H1 (cell line): Measurements from ENCODE around the gene ZNF385B. TPM values are rescaled to one million over a fixed set of nuclear protein-coding genes. Genes with fewer than 3 reads are reported as not detected.
A peak's percentile ranks its signal among the peaks of the same experiment; 100 is the strongest.

Source experiments
- CTCF ChIA-PET: fragments of 300-600 bp; sonication (Branson Sonifier 250); formaldehyde crosslinking; loops from one replicate; lab custom pipeline; 2021; ENCODE audit not compliant: partially characterized antibody; lab: Charles Lee
- POLR2A ChIA-PET: fragments of 300-600 bp; sonication (Branson Sonifier 250); formaldehyde crosslinking; loops from one replicate; lab custom pipeline; 2021; ENCODE audit warnings: inconsistent platforms; ENCODE audit not compliant: partially characterized antibody; lab: Charles Lee
- DNase-seq, 2 experiments: peaks; one replicate each; pipeline versions ENCODE4 v3.0.0 to v3.0.0-alpha.2; 2010 to 2022; ENCODE audit warnings: low spot score in 2 of 2, low read depth in 1 of 2, mixed read lengths in 1 of 2
- FAIRE-seq: peaks from 2 replicates; lab custom pipeline; 2011; peaks lifted over from hg19 to GRCh38; lab: Jason Lieb, UNC
- H2AFZ ChIP-seq: 2 replicates; pipeline ENCODE4 v1.8.1; 2012; ENCODE audit warnings: low read length, inconsistent platforms
- H2AK5ac ChIP-seq: 2 replicates; pipeline ENCODE4 v1.6.1; 2013; ENCODE audit warnings: low read depth, low read length
- H2BK120ac ChIP-seq: replicated peaks from 2 replicates; pipeline ENCODE3; 2013; ENCODE audit warnings: low read depth, low read length, inconsistent platforms
- H2BK12ac ChIP-seq: 2 replicates; pipeline ENCODE4 v1.6.1; 2013; ENCODE audit warnings: low read depth, low read length
- H2BK15ac ChIP-seq: 2 replicates; pipeline ENCODE4 v1.6.1; 2013; ENCODE audit warnings: low read length
- H2BK20ac ChIP-seq: 2 replicates; pipeline ENCODE4 v1.6.1; 2013; ENCODE audit warnings: low read length
- H2BK5ac ChIP-seq: 2 replicates; pipeline ENCODE4 v1.6.1; 2013; ENCODE audit warnings: low read depth, low read length
- H3K14ac ChIP-seq: 2 replicates; pipeline ENCODE4 v1.6.1; 2013; ENCODE audit warnings: inconsistent platforms; ENCODE audit not compliant: insufficient read length
- H3K18ac ChIP-seq: 2 replicates; pipeline ENCODE4 v1.6.1; 2013; ENCODE audit warnings: low read length; ENCODE audit errors: extremely low read depth
- H3K23ac ChIP-seq: 2 replicates; pipeline ENCODE4 v1.6.1; 2013; ENCODE audit warnings: inconsistent platforms; ENCODE audit not compliant: insufficient read length
- H3K23me2 ChIP-seq: 2 replicates; pipeline ENCODE4 v1.6.1; 2013; ENCODE audit warnings: low read depth, low read length
- H3K27ac ChIP-seq: 2 replicates; pipeline ENCODE4 v1.6.1; 2011; ENCODE audit warnings: low read depth, low read length, inconsistent platforms
- H3K27me3 ChIP-seq, 4 experiments: replicated peaks in 1 of 4; 1 replicate in 1 of 4; 2 replicates in 3 of 4; pipeline versions ENCODE4 v1.6.1 to v1.8.1; 2011 to 2013; ENCODE audit warnings: low read length in 3 of 4, mild to moderate bottlenecking in 3 of 4, inconsistent platforms in 2 of 4, mixed read lengths in 2 of 4, moderate library complexity in 1 of 4; ENCODE audit not compliant: control insufficient read depth in 3 of 4, insufficient read depth in 3 of 4; ENCODE audit errors: extremely low read depth in 1 of 4
- H3K36me3 ChIP-seq, 4 experiments: 2 replicates each; pipeline versions ENCODE4 v1.6.1 to v1.8.1; 2011 to 2013; ENCODE audit warnings: mild to moderate bottlenecking in 4 of 4, low read length in 3 of 4, moderate library complexity in 2 of 4, control low read depth in 1 of 4, inconsistent platforms in 1 of 4; ENCODE audit not compliant: insufficient read depth in 4 of 4, control insufficient read depth in 2 of 4
- H3K4ac ChIP-seq: replicated peaks from 2 replicates; pipeline ENCODE3; 2013; ENCODE audit warnings: low read length, low read depth, mixed read lengths, inconsistent platforms; ENCODE audit not compliant: insufficient read length
- H3K4me1 ChIP-seq, 4 experiments: replicated peaks in 1 of 4; 1 replicate in 1 of 4; 2 replicates in 3 of 4; pipeline versions ENCODE4 v1.6.1 to v1.8.1; 2011 to 2013; ENCODE audit warnings: low read length in 3 of 4, inconsistent platforms in 2 of 4, mixed read lengths in 1 of 4; ENCODE audit not compliant: insufficient read depth in 4 of 4, control insufficient read depth in 3 of 4
- H3K4me2 ChIP-seq, 2 experiments: 2 replicates each; pipeline versions ENCODE4 v1.6.1 to v1.8.1; 2011 to 2013; ENCODE audit warnings: low read depth in 2 of 2, low read length in 2 of 2, control low read depth in 1 of 2, inconsistent platforms in 1 of 2, mild to moderate bottlenecking in 1 of 2; ENCODE audit not compliant: insufficient read depth in 1 of 2
- H3K4me3 ChIP-seq, 4 experiments: fragments of 200-600, 300-600 bp in 1 of 4; sonication (generic), shearing (Covaris generic), sonication (Bioruptor Twin) in 1 of 4; 2 replicates each; pipeline versions ENCODE4 v1.5.1 to v1.8.1; 2011 to 2016; ENCODE audit warnings: low read length in 4 of 4, low read depth in 3 of 4, control low read depth in 2 of 4, inconsistent platforms in 2 of 4, mild to moderate bottlenecking in 2 of 4, mixed read lengths in 1 of 4, moderate library complexity in 1 of 4; ENCODE audit not compliant: insufficient read depth in 2 of 4; ENCODE audit errors: extremely low read depth in 1 of 4
- H3K56ac ChIP-seq: replicated peaks from 2 replicates; pipeline ENCODE3; 2013; ENCODE audit warnings: low read depth, mild to moderate bottlenecking, mixed read lengths, low read length, inconsistent platforms; ENCODE audit not compliant: insufficient read length
- H3K79me1 ChIP-seq: 2 replicates; pipeline ENCODE4 v1.6.1; 2013; ENCODE audit warnings: low read depth, low read length, control low read depth
- H3K79me2 ChIP-seq, 2 experiments: 2 replicates each; pipeline versions ENCODE4 v1.6.1 to v1.8.1; 2012 to 2013; ENCODE audit warnings: low read length in 2 of 2, mild to moderate bottlenecking in 2 of 2, inconsistent platforms in 1 of 2; ENCODE audit not compliant: insufficient read depth in 2 of 2, control insufficient read depth in 1 of 2
- H3K9ac ChIP-seq, 4 experiments: replicated peaks in 1 of 4; 1 replicate in 1 of 4; 2 replicates in 3 of 4; pipeline versions ENCODE4 v1.6.1 to v1.8.1; 2011 to 2013; ENCODE audit warnings: low read depth in 3 of 4, low read length in 3 of 4, control low read depth in 2 of 4, mild to moderate bottlenecking in 2 of 4, moderate library complexity in 2 of 4, inconsistent platforms in 1 of 4; ENCODE audit errors: extremely low read depth in 1 of 4
- H3K9me3 ChIP-seq, 2 experiments: 2 replicates each; pipeline versions ENCODE4 v1.6.1 to v1.8.1; 2012 to 2013; ENCODE audit warnings: mild to moderate bottlenecking in 2 of 2, moderate library complexity in 2 of 2, control low read depth in 1 of 2, inconsistent platforms in 1 of 2, low read depth in 1 of 2, low read length in 1 of 2, mixed read lengths in 1 of 2; ENCODE audit not compliant: insufficient read depth in 2 of 2
- H4K20me1 ChIP-seq, 2 experiments: replicated peaks in 1 of 2; 2 replicates each; pipeline versions ENCODE3 to v1.8.1; 2011 to 2013; ENCODE audit warnings: inconsistent platforms in 2 of 2, low read length in 2 of 2, mild to moderate bottlenecking in 1 of 2; ENCODE audit not compliant: insufficient read depth in 2 of 2, control insufficient read depth in 1 of 2
- H4K5ac ChIP-seq: 2 replicates; pipeline ENCODE4 v1.6.1; 2013; ENCODE audit warnings: low read length, low read depth, mixed read lengths, inconsistent platforms; ENCODE audit not compliant: insufficient read length
- H4K8ac ChIP-seq: 2 replicates; pipeline ENCODE4 v1.8.0; 2013; ENCODE audit warnings: mild to moderate bottlenecking, moderate library complexity, low read length, inconsistent platforms; ENCODE audit not compliant: insufficient read depth; ENCODE audit errors: extremely low read depth
- H4K91ac ChIP-seq: replicated peaks from 2 replicates; pipeline ENCODE3; 2013; ENCODE audit warnings: low read length, mixed read lengths, inconsistent platforms; ENCODE audit not compliant: insufficient read length
- KDM5A ChIP-seq: fragments of 200-600 bp; IDR thresholded peaks from 2 replicates; pipeline ENCODE4 v1.7.1; 2012; ENCODE audit warnings: mild to moderate bottlenecking, low read length, inconsistent platforms, mixed read lengths
- MAFK ChIP-seq: IDR thresholded peaks from 2 replicates; pipeline ENCODE4 v1.6.1; 2012; ENCODE audit warnings: low read depth, mild to moderate bottlenecking, improper control_type of control experiment, low read length
- RNF2 ChIP-seq: fragments of 200-900, 300-1000 bp; sonication (generic); IDR thresholded peaks from 2 replicates; pipeline ENCODE4 v1.7.1; 2016; ENCODE audit warnings: borderline replicate concordance, low read depth, mild to moderate bottlenecking, antibody characterized with exemption, low read length; ENCODE audit not compliant: poor library complexity, severe bottlenecking; ENCODE audit errors: missing control alignments
- RXRA ChIP-seq: IDR thresholded peaks from 2 replicates; pipeline ENCODE4 v1.6.1; 2011; ENCODE audit warnings: low read depth, mild to moderate bottlenecking, low read length, moderate library complexity; ENCODE audit not compliant: insufficient read depth
- TCF12 ChIP-seq: IDR thresholded peaks from 2 replicates; pipeline ENCODE4 v1.6.1; 2011; ENCODE audit warnings: low read depth, mild to moderate bottlenecking, low read length
- WGBS, 2 experiments: shearing (Covaris generic) in 1 of 2; methylation state at CpG; one replicate each; pipeline versions ENCODE4 v1.1.6 to v1.1.7; 2013 to 2015; ENCODE audit warnings: low lambda C conversion rate in 2 of 2, mixed read lengths in 2 of 2, inconsistent platforms in 1 of 2, low coverage in 1 of 2, missing lambda C conversion rate in 1 of 2; ENCODE audit not compliant: insufficient replicate concordance in 2 of 2, insufficient coverage in 1 of 2, insufficient read length in 1 of 2; ENCODE audit errors: extremely low coverage in 1 of 2, missing lambda C conversion rate in 1 of 2; 5-methylcytosine and 5-hydroxymethylcytosine counted together
- polyA plus RNA-seq, 7 experiments: library from polyadenylated mRNA; depleted of rRNA in 3 of 7; stranded (reverse) in 5 of 7; unstranded in 2 of 7; fragments of >200 nt in 5 of 7; fragments of 200-250 nt in 2 of 7; gene quantifications; 1 replicate in 5 of 7; 2 replicates in 1 of 7; 4 replicates in 1 of 7; pipeline versions ENCODE4 v1.2.1 to v1.2.3, GENCODE V29; 2011 to 2013; ENCODE audit warnings: missing spikeins in 2 of 7, mixed read lengths in 2 of 7
- total RNA-seq: library from RNA; stranded (reverse); fragmentation: NEBNext Ultra II Directional; extraction: Animal tissue kit (Norgen Biotek cat#: 25700); gene quantifications from 2 replicates; pipeline ENCODE4 v1.2.1, GENCODE V29; 2021

ZNF385B gene
- total and polyA plus RNA-seq, 2 of the 8 experiments (the other 6 are each of a cell fraction or from before 2014, with no cell fraction given), result 1.1 to 3.7 TPM

GRCh38 chr2:179613299-179613651 is 248.1 kb downstream of the ZNF385B start:
- no peak overlapping the region for H3K14ac ChIP-seq
- H3K18ac ChIP-seq, result no peak overlapping the region
- H3K79me1 ChIP-seq, result no peaks in the 10 kb centered on the region
- FAIRE-seq (no peak), DNase-seq (no peak)
- no peaks in the 10 kb centered on the region for H3K36me3 ChIP-seq
- H3K4me3 ChIP-seq, result no peak overlapping the region
- no peaks in the 10 kb centered on the region for H3K79me2 ChIP-seq
- no peak overlapping the region for H4K91ac ChIP-seq
- H2BK20ac ChIP-seq, result no peak overlapping the region
- ChIA-PET POLR2A (no interaction called here), CTCF (interaction anchor here (1.3 to 2.0 kb wide), 2 partner anchors 12 to 18 kb away, joined by 3 to 7 read pairs; no protein-coding TSS in a partner anchor)
- H3K4me2 ChIP-seq, result no peak overlapping the region
- WGBS, 2 experiments, result 100% methylated on average over 2 of the region's 2 CpGs; no CpG with 5 or more reads in 1 of the 2 experiments
- H3K56ac ChIP-seq, result no peak overlapping the region
- H3K27ac ChIP-seq, result no peak overlapping the region
- H2BK15ac ChIP-seq, result no peak overlapping the region
- H2BK120ac ChIP-seq, result no peak overlapping the region
- no peak overlapping the region for H3K4ac ChIP-seq
- peak overlapping the region; percentile 2; the same call in 1 of the 2 replicates for H2BK12ac ChIP-seq
- H3K23me2 ChIP-seq, result no peaks in the 10 kb centered on the region; the same call in 1 of the 2 replicates
- H3K4me1 ChIP-seq, result peaks cover under 1 to 2% (median 1%) of the 10 kb centered on the region in 4 experiments; a peak in 4 of 7 replicates
- no peak overlapping the region for H3K9ac ChIP-seq
- H4K8ac ChIP-seq, result no peak overlapping the region
- H4K5ac ChIP-seq, result no peak overlapping the region
- no peak overlapping the region for H3K23ac ChIP-seq
- no peak overlapping the region for H2AK5ac ChIP-seq
- H3K9me3 ChIP-seq, result no peaks in the 10 kb centered on the region
- no peaks in the 10 kb centered on the region for H3K27me3 ChIP-seq
- no peak overlapping the region for H2BK5ac ChIP-seq
- H4K20me1 ChIP-seq, result no peaks in the 10 kb centered on the region
- no peak overlapping the region for H2AFZ ChIP-seq
- TF ChIP-seq RXRA, result no peak
- no peak for TF ChIP-seq MAFK
- no peak for TF ChIP-seq RNF2
- no peak for TF ChIP-seq TCF12
- no peak for TF ChIP-seq KDM5A
